H1 (cell line): ENCODE data around the gene NKAIN2. TPM values are rescaled to one million over a fixed set of nuclear protein-coding genes. Genes with fewer than 3 reads are reported as not detected.

Experiments used
- ATF2 ChIP-seq: IDR thresholded peaks from 2 replicates; pipeline ENCODE4 v1.6.1; 2012; ENCODE audit warnings: low read length, inconsistent platforms
- CBX5 ChIP-seq: fragments of 300-800, 300-1000 bp; sonication (generic); IDR thresholded peaks from 2 replicates; pipeline ENCODE4 v1.7.1; 2016; ENCODE audit warnings: antibody characterized with exemption, low read length, low read depth
- CHD1 ChIP-seq: IDR thresholded peaks from 2 replicates; pipeline ENCODE4 v1.6.1; 2012; ENCODE audit warnings: low read depth, low read length, improper control_type of control experiment
- CTBP2 ChIP-seq: IDR thresholded peaks from 2 replicates; pipeline ENCODE4 v1.7.0; 2011; ENCODE audit warnings: borderline replicate concordance, mild to moderate bottlenecking, moderate library complexity, mixed read lengths, low read length; ENCODE audit not compliant: insufficient read depth, insufficient read length
- CTCF ChIP-seq, 3 experiments: IDR thresholded peaks; 1 replicate in 2 of 3; 2 replicates in 1 of 3; pipeline versions ENCODE4 v1.5.1 to v1.6.1; 2011; ENCODE audit warnings: low read length in 3 of 3, mild to moderate bottlenecking in 3 of 3, inconsistent platforms in 2 of 3, low read depth in 1 of 3, moderate library complexity in 1 of 3; ENCODE audit not compliant: insufficient read depth in 1 of 3; ENCODE audit errors: control extremely low read depth in 1 of 3
- FOSL1 ChIP-seq: IDR thresholded peaks from 2 replicates; pipeline ENCODE4 v1.6.1; 2011; ENCODE audit warnings: mild to moderate bottlenecking, low read depth, low read length, moderate library complexity; ENCODE audit not compliant: insufficient read depth
- GTF2F1 ChIP-seq: IDR thresholded peaks from 2 replicates; pipeline ENCODE4 v1.6.1; 2012; ENCODE audit warnings: low read depth, low read length, improper control_type of control experiment, borderline replicate concordance
- HDAC2 ChIP-seq, 2 experiments: fragments of 300-600 bp in 1 of 2; sonication (generic) in 1 of 2; IDR thresholded peaks; 2 replicates each; pipeline ENCODE4 v1.6.1; 2011 to 2012; ENCODE audit warnings: low read depth in 2 of 2, low read length in 2 of 2, mild to moderate bottlenecking in 2 of 2, moderate library complexity in 2 of 2, borderline replicate concordance in 1 of 2, inconsistent platforms in 1 of 2
- JUN ChIP-seq: IDR thresholded peaks from 2 replicates; pipeline ENCODE4 v1.6.1; 2011; ENCODE audit warnings: low read depth, mild to moderate bottlenecking, improper control_type of control experiment, low read length
- KDM4A ChIP-seq: IDR thresholded peaks from one replicate; pipeline ENCODE4 v1.7.1; 2012; ENCODE audit warnings: low read depth, mild to moderate bottlenecking, moderate library complexity, low read length, inconsistent platforms; ENCODE audit not compliant: severe bottlenecking
- KDM5A ChIP-seq: fragments of 200-600 bp; IDR thresholded peaks from 2 replicates; pipeline ENCODE4 v1.7.1; 2012; ENCODE audit warnings: mild to moderate bottlenecking, low read length, inconsistent platforms, mixed read lengths
- MAX ChIP-seq: IDR thresholded peaks from 2 replicates; pipeline ENCODE4 v1.6.1; 2012; ENCODE audit warnings: inconsistent platforms
- RBBP5 ChIP-seq: IDR thresholded peaks from 2 replicates; pipeline ENCODE4 v1.7.1; 2012; ENCODE audit warnings: low read depth, mild to moderate bottlenecking, inconsistent platforms, low read length, moderate library complexity, borderline replicate concordance
- SP4 ChIP-seq: IDR thresholded peaks from 2 replicates; pipeline ENCODE4 v1.6.1; 2012; ENCODE audit warnings: low read length, inconsistent platforms
- SRF ChIP-seq: IDR thresholded peaks from 2 replicates; pipeline ENCODE4 v1.6.1; 2011; ENCODE audit warnings: mild to moderate bottlenecking, low read depth, low read length, moderate library complexity
- TAF7 ChIP-seq: optimal IDR thresholded peaks from 2 replicates; pipeline ENCODE3; 2011; ENCODE audit warnings: low read depth, mild to moderate bottlenecking, inconsistent platforms, low read length, moderate library complexity, borderline replicate concordance
- TEAD4 ChIP-seq: IDR thresholded peaks from 2 replicates; pipeline ENCODE4 v1.6.1; 2012; ENCODE audit warnings: low read depth, low read length, inconsistent platforms, mixed read lengths
- polyA plus RNA-seq, 7 experiments: library from polyadenylated mRNA; depleted of rRNA in 3 of 7; stranded (reverse) in 5 of 7; unstranded in 2 of 7; fragments of >200 nt in 5 of 7; fragments of 200-250 nt in 2 of 7; gene quantifications; 1 replicate in 5 of 7; 2 replicates in 1 of 7; 4 replicates in 1 of 7; pipeline versions ENCODE4 v1.2.1 to v1.2.3, GENCODE V29; 2011 to 2013; ENCODE audit warnings: missing spikeins in 2 of 7, mixed read lengths in 2 of 7
- total RNA-seq: library from RNA; stranded (reverse); fragmentation: NEBNext Ultra II Directional; extraction: Animal tissue kit (Norgen Biotek cat#: 25700); gene quantifications from 2 replicates; pipeline ENCODE4 v1.2.1, GENCODE V29; 2021

NKAIN2 gene
- total and polyA plus RNA-seq, 2 of the 8 experiments (the other 6 are each of a cell fraction or from before 2014, with no cell fraction given) = 0.20 to 0.34 TPM

- no peak for TF ChIP-seq SP4
- TF ChIP-seq FOSL1 = no peak
- no peak for TF ChIP-seq CTBP2
- TF ChIP-seq CHD1 = no peak
- no peak for TF ChIP-seq KDM5A
- no peak for TF ChIP-seq KDM4A
- TF ChIP-seq SRF = no peak
- no peak for TF ChIP-seq ATF2
- TF ChIP-seq JUN = no peak
- no peak for TF ChIP-seq RBBP5
- no peak for TF ChIP-seq MAX
- no peak for TF ChIP-seq CTCF (IDR thresholded peaks at IDR 0.05; ENCODE audit: control extremely low read depth in 1 of 3, insufficient read depth in 1 of 3, low read depth in 1 of 3, low read length in 3 of 3)
- TF ChIP-seq TEAD4 = no peak
- no peak for TF ChIP-seq CBX5
- TF ChIP-seq GTF2F1 = no peak
- no peak for TF ChIP-seq HDAC2 (IDR thresholded peaks at IDR 0.05; ENCODE audit: borderline replicate concordance in 1 of 2, low read depth in 2 of 2, low read length in 2 of 2)
- TF ChIP-seq TAF7 = no peak
Measured at GRCh38 chr6:124066269-124066668, 262.6 kb downstream of the NKAIN2 start (continued).
